H1 (cell line): ENCODE measurements around the gene GNAS. TPM values are rescaled to one million over a fixed set of nuclear protein-coding genes. Genes with fewer than 3 reads are reported as not detected.
A peak's percentile ranks its signal among the peaks of the same experiment; 100 is the strongest.

Experiments used
- CTCF ChIA-PET: fragments of 300-600 bp; sonication (Branson Sonifier 250); formaldehyde crosslinking; loops from one replicate; lab custom pipeline; 2021; ENCODE audit not compliant: partially characterized antibody; lab: Charles Lee
- POLR2A ChIA-PET: fragments of 300-600 bp; sonication (Branson Sonifier 250); formaldehyde crosslinking; loops from one replicate; lab custom pipeline; 2021; ENCODE audit warnings: inconsistent platforms; ENCODE audit not compliant: partially characterized antibody; lab: Charles Lee
- DNase-seq, 2 experiments: peaks; one replicate each; pipeline versions ENCODE4 v3.0.0 to v3.0.0-alpha.2; 2010 to 2022; ENCODE audit warnings: low spot score in 2 of 2, low read depth in 1 of 2, mixed read lengths in 1 of 2
- FAIRE-seq: peaks from 2 replicates; lab custom pipeline; 2011; peaks lifted over from hg19 to GRCh38; lab: Jason Lieb, UNC
- H2AFZ ChIP-seq: 2 replicates; pipeline ENCODE4 v1.8.1; 2012; ENCODE audit warnings: low read length, inconsistent platforms
- H2AK5ac ChIP-seq: 2 replicates; pipeline ENCODE4 v1.6.1; 2013; ENCODE audit warnings: low read depth, low read length
- H2BK120ac ChIP-seq: replicated peaks from 2 replicates; pipeline ENCODE3; 2013; ENCODE audit warnings: low read depth, low read length, inconsistent platforms
- H2BK12ac ChIP-seq: 2 replicates; pipeline ENCODE4 v1.6.1; 2013; ENCODE audit warnings: low read depth, low read length
- H2BK15ac ChIP-seq: 2 replicates; pipeline ENCODE4 v1.6.1; 2013; ENCODE audit warnings: low read length
- H2BK20ac ChIP-seq: 2 replicates; pipeline ENCODE4 v1.6.1; 2013; ENCODE audit warnings: low read length
- H2BK5ac ChIP-seq: 2 replicates; pipeline ENCODE4 v1.6.1; 2013; ENCODE audit warnings: low read depth, low read length
- H3K14ac ChIP-seq: 2 replicates; pipeline ENCODE4 v1.6.1; 2013; ENCODE audit warnings: inconsistent platforms; ENCODE audit not compliant: insufficient read length
- H3K18ac ChIP-seq: 2 replicates; pipeline ENCODE4 v1.6.1; 2013; ENCODE audit warnings: low read length; ENCODE audit errors: extremely low read depth
- H3K23ac ChIP-seq: 2 replicates; pipeline ENCODE4 v1.6.1; 2013; ENCODE audit warnings: inconsistent platforms; ENCODE audit not compliant: insufficient read length
- H3K23me2 ChIP-seq: 2 replicates; pipeline ENCODE4 v1.6.1; 2013; ENCODE audit warnings: low read depth, low read length
- H3K27ac ChIP-seq: 2 replicates; pipeline ENCODE4 v1.6.1; 2011; ENCODE audit warnings: low read depth, low read length, inconsistent platforms
- H3K27me3 ChIP-seq, 4 experiments: replicated peaks in 1 of 4; 1 replicate in 1 of 4; 2 replicates in 3 of 4; pipeline versions ENCODE4 v1.6.1 to v1.8.1; 2011 to 2013; ENCODE audit warnings: low read length in 3 of 4, mild to moderate bottlenecking in 3 of 4, inconsistent platforms in 2 of 4, mixed read lengths in 2 of 4, moderate library complexity in 1 of 4; ENCODE audit not compliant: control insufficient read depth in 3 of 4, insufficient read depth in 3 of 4; ENCODE audit errors: extremely low read depth in 1 of 4
- H3K36me3 ChIP-seq, 4 experiments: 2 replicates each; pipeline versions ENCODE4 v1.6.1 to v1.8.1; 2011 to 2013; ENCODE audit warnings: mild to moderate bottlenecking in 4 of 4, low read length in 3 of 4, moderate library complexity in 2 of 4, control low read depth in 1 of 4, inconsistent platforms in 1 of 4; ENCODE audit not compliant: insufficient read depth in 4 of 4, control insufficient read depth in 2 of 4
- H3K4ac ChIP-seq: replicated peaks from 2 replicates; pipeline ENCODE3; 2013; ENCODE audit warnings: low read length, low read depth, mixed read lengths, inconsistent platforms; ENCODE audit not compliant: insufficient read length
- H3K4me1 ChIP-seq, 4 experiments: replicated peaks in 1 of 4; 1 replicate in 1 of 4; 2 replicates in 3 of 4; pipeline versions ENCODE4 v1.6.1 to v1.8.1; 2011 to 2013; ENCODE audit warnings: low read length in 3 of 4, inconsistent platforms in 2 of 4, mixed read lengths in 1 of 4; ENCODE audit not compliant: insufficient read depth in 4 of 4, control insufficient read depth in 3 of 4
- H3K4me2 ChIP-seq, 2 experiments: 2 replicates each; pipeline versions ENCODE4 v1.6.1 to v1.8.1; 2011 to 2013; ENCODE audit warnings: low read depth in 2 of 2, low read length in 2 of 2, control low read depth in 1 of 2, inconsistent platforms in 1 of 2, mild to moderate bottlenecking in 1 of 2; ENCODE audit not compliant: insufficient read depth in 1 of 2
- H3K4me3 ChIP-seq, 4 experiments: fragments of 200-600, 300-600 bp in 1 of 4; sonication (generic), shearing (Covaris generic), sonication (Bioruptor Twin) in 1 of 4; 2 replicates each; pipeline versions ENCODE4 v1.5.1 to v1.8.1; 2011 to 2016; ENCODE audit warnings: low read length in 4 of 4, low read depth in 3 of 4, control low read depth in 2 of 4, inconsistent platforms in 2 of 4, mild to moderate bottlenecking in 2 of 4, mixed read lengths in 1 of 4, moderate library complexity in 1 of 4; ENCODE audit not compliant: insufficient read depth in 2 of 4; ENCODE audit errors: extremely low read depth in 1 of 4
- H3K56ac ChIP-seq: replicated peaks from 2 replicates; pipeline ENCODE3; 2013; ENCODE audit warnings: low read depth, mild to moderate bottlenecking, mixed read lengths, low read length, inconsistent platforms; ENCODE audit not compliant: insufficient read length
- H3K79me1 ChIP-seq: 2 replicates; pipeline ENCODE4 v1.6.1; 2013; ENCODE audit warnings: low read depth, low read length, control low read depth
- H3K79me2 ChIP-seq, 2 experiments: 2 replicates each; pipeline versions ENCODE4 v1.6.1 to v1.8.1; 2012 to 2013; ENCODE audit warnings: low read length in 2 of 2, mild to moderate bottlenecking in 2 of 2, inconsistent platforms in 1 of 2; ENCODE audit not compliant: insufficient read depth in 2 of 2, control insufficient read depth in 1 of 2
- H3K9ac ChIP-seq, 4 experiments: replicated peaks in 1 of 4; 1 replicate in 1 of 4; 2 replicates in 3 of 4; pipeline versions ENCODE4 v1.6.1 to v1.8.1; 2011 to 2013; ENCODE audit warnings: low read depth in 3 of 4, low read length in 3 of 4, control low read depth in 2 of 4, mild to moderate bottlenecking in 2 of 4, moderate library complexity in 2 of 4, inconsistent platforms in 1 of 4; ENCODE audit errors: extremely low read depth in 1 of 4
- H3K9me3 ChIP-seq, 2 experiments: 2 replicates each; pipeline versions ENCODE4 v1.6.1 to v1.8.1; 2012 to 2013; ENCODE audit warnings: mild to moderate bottlenecking in 2 of 2, moderate library complexity in 2 of 2, control low read depth in 1 of 2, inconsistent platforms in 1 of 2, low read depth in 1 of 2, low read length in 1 of 2, mixed read lengths in 1 of 2; ENCODE audit not compliant: insufficient read depth in 2 of 2
- H4K20me1 ChIP-seq, 2 experiments: replicated peaks in 1 of 2; 2 replicates each; pipeline versions ENCODE3 to v1.8.1; 2011 to 2013; ENCODE audit warnings: inconsistent platforms in 2 of 2, low read length in 2 of 2, mild to moderate bottlenecking in 1 of 2; ENCODE audit not compliant: insufficient read depth in 2 of 2, control insufficient read depth in 1 of 2
- H4K5ac ChIP-seq: 2 replicates; pipeline ENCODE4 v1.6.1; 2013; ENCODE audit warnings: low read length, low read depth, mixed read lengths, inconsistent platforms; ENCODE audit not compliant: insufficient read length
- H4K8ac ChIP-seq: 2 replicates; pipeline ENCODE4 v1.8.0; 2013; ENCODE audit warnings: mild to moderate bottlenecking, moderate library complexity, low read length, inconsistent platforms; ENCODE audit not compliant: insufficient read depth; ENCODE audit errors: extremely low read depth
- H4K91ac ChIP-seq: replicated peaks from 2 replicates; pipeline ENCODE3; 2013; ENCODE audit warnings: low read length, mixed read lengths, inconsistent platforms; ENCODE audit not compliant: insufficient read length
- BCL11A ChIP-seq, 2 experiments: IDR thresholded peaks; one replicate each; pipeline ENCODE4 v1.6.1; 2011; ENCODE audit warnings: low read depth in 2 of 2, low read length in 2 of 2, mild to moderate bottlenecking in 2 of 2
- HDAC2 ChIP-seq, 2 experiments: fragments of 300-600 bp in 1 of 2; sonication (generic) in 1 of 2; IDR thresholded peaks; 2 replicates each; pipeline ENCODE4 v1.6.1; 2011 to 2012; ENCODE audit warnings: low read depth in 2 of 2, low read length in 2 of 2, mild to moderate bottlenecking in 2 of 2, moderate library complexity in 2 of 2, borderline replicate concordance in 1 of 2, inconsistent platforms in 1 of 2
- KDM1A ChIP-seq: fragments of 200-600, 300-600 bp; sonication (generic); IDR thresholded peaks from 2 replicates; pipeline ENCODE4 v1.7.1; 2016; ENCODE audit warnings: mild to moderate bottlenecking, low read length, borderline replicate concordance
- NANOG ChIP-seq: IDR thresholded peaks from 2 replicates; pipeline ENCODE4 v1.6.1; 2011; ENCODE audit warnings: low read length, low read depth, mild to moderate bottlenecking, inconsistent platforms; ENCODE audit not compliant: insufficient read depth, poor library complexity, severe bottlenecking
- POLR2A ChIP-seq, 2 experiments: IDR thresholded peaks; 1 replicate in 1 of 2; 2 replicates in 1 of 2; pipeline ENCODE4 v1.6.1; 2011; ENCODE audit warnings: low read depth in 2 of 2, low read length in 2 of 2, mild to moderate bottlenecking in 2 of 2; ENCODE audit errors: control extremely low read depth in 1 of 2
- SIX5 ChIP-seq: IDR thresholded peaks from 2 replicates; pipeline ENCODE4 v1.6.1; 2011; ENCODE audit warnings: mild to moderate bottlenecking, low read depth, low read length
- SUZ12 ChIP-seq: fragments of 200-600 bp; sonication (generic); IDR thresholded peaks from 2 replicates; pipeline ENCODE4 v1.6.1; 2012; ENCODE audit warnings: mild to moderate bottlenecking, inconsistent platforms, low read length, moderate library complexity, mixed read lengths
- TAF7 ChIP-seq: optimal IDR thresholded peaks from 2 replicates; pipeline ENCODE3; 2011; ENCODE audit warnings: low read depth, mild to moderate bottlenecking, inconsistent platforms, low read length, moderate library complexity, borderline replicate concordance
- YY1 ChIP-seq: IDR thresholded peaks from 2 replicates; pipeline ENCODE4 v1.6.1; 2011; ENCODE audit warnings: low read depth, mild to moderate bottlenecking, low read length
- WGBS, 2 experiments: shearing (Covaris generic) in 1 of 2; methylation state at CpG; one replicate each; pipeline versions ENCODE4 v1.1.6 to v1.1.7; 2013 to 2015; ENCODE audit warnings: low lambda C conversion rate in 2 of 2, mixed read lengths in 2 of 2, inconsistent platforms in 1 of 2, low coverage in 1 of 2, missing lambda C conversion rate in 1 of 2; ENCODE audit not compliant: insufficient replicate concordance in 2 of 2, insufficient coverage in 1 of 2, insufficient read length in 1 of 2; ENCODE audit errors: extremely low coverage in 1 of 2, missing lambda C conversion rate in 1 of 2; 5-methylcytosine and 5-hydroxymethylcytosine counted together
- polyA plus RNA-seq, 7 experiments: library from polyadenylated mRNA; depleted of rRNA in 3 of 7; stranded (reverse) in 5 of 7; unstranded in 2 of 7; fragments of >200 nt in 5 of 7; fragments of 200-250 nt in 2 of 7; gene quantifications; 1 replicate in 5 of 7; 2 replicates in 1 of 7; 4 replicates in 1 of 7; pipeline versions ENCODE4 v1.2.1 to v1.2.3, GENCODE V29; 2011 to 2013; ENCODE audit warnings: missing spikeins in 2 of 7, mixed read lengths in 2 of 7
- total RNA-seq: library from RNA; stranded (reverse); fragmentation: NEBNext Ultra II Directional; extraction: Animal tissue kit (Norgen Biotek cat#: 25700); gene quantifications from 2 replicates; pipeline ENCODE4 v1.2.1, GENCODE V29; 2021

GNAS gene
- total and polyA plus RNA-seq, 2 of the 8 experiments (the other 6 are each of a cell fraction or from before 2014, with no cell fraction given): 989 to 1,613 TPM

- Histone ChIP-seq H2AK5ac (no peak overlapping the region), H3K23ac (no peak overlapping the region), H3K27ac (no peak overlapping the region), H3K14ac (no peak overlapping the region), H3K36me3 (peaks cover 2 to 38% (median 17%) of the 10 kb centered on the region in 4 experiments; a peak in 6 of 8 replicates), H3K23me2 (peaks cover 16% of the 10 kb centered on the region), H3K27me3 (peaks cover 0 to 18% (median 11%) of the 10 kb centered on the region in 4 experiments; a peak in 5 of 7 replicates), H3K4ac (no peak overlapping the region), H3K56ac (no peak overlapping the region), H2BK120ac (no peak overlapping the region), H4K91ac (no peak overlapping the region), H2BK15ac (no peak overlapping the region), H3K18ac (no peak overlapping the region; the same call in 1 of the 2 replicates), H3K79me2 (peaks cover 20 to 96% of the 10 kb centered on the region in 2 experiments), H4K8ac (no peak overlapping the region), H3K9ac (no peak overlapping the region), H2BK12ac (0 out of 2 replicates have a peak overlapping the region, but pooled peaks have one; percentile 22), H3K4me3 (peak overlapping the region; percentile 49 to 62 (median 60)), H2BK20ac (no peak overlapping the region), H3K9me3 (no peaks in the 10 kb centered on the region), H2AFZ (no peak overlapping the region), H3K79me1 (peaks cover 4% of the 10 kb centered on the region; the same call in 1 of the 2 replicates), H3K4me2 (peak overlapping the region; percentile 69 to 98), H4K20me1 (peaks cover 4 to 7% of the 10 kb centered on the region in 2 experiments), H3K4me1 (peaks cover 9 to 21% (median 15%) of the 10 kb centered on the region in 4 experiments), H2BK5ac (no peak overlapping the region), H4K5ac (no peak overlapping the region)
- POLR2A ChIA-PET: interaction anchor here (0.7 to 12.2 kb wide), 16 partner anchors 9 to 371 kb away, joined by 3 to 163 read pairs (median 4); partner anchors contain the start of genes GNAS, GNAS-AS1, NPEPL1 and STX16
- CTCF ChIA-PET: interaction anchor here (0.6 to 8.7 kb wide), 15 partner anchors 9 to 358 kb away, joined by 3 to 57 read pairs (median 4); partner anchors contain the start of genes GNAS, GNAS-AS1 and STX16
- DNase-seq (peak in 1 of 2 experiments; percentile 71), FAIRE-seq (no peak)
- WGBS, 2 experiments: 51% methylated on average over 26 of the region's 27 CpGs; no CpG with 5 or more reads in 1 of the 2 experiments
- TF ChIP-seq YY1 (no peak), HDAC2 (IDR thresholded peaks at IDR 0.05; ENCODE audit: borderline replicate concordance in 1 of 2, low read depth in 2 of 2, low read length in 2 of 2) (no peak), SUZ12 (no peak), POLR2A (IDR thresholded peaks at IDR 0.05; ENCODE audit: control extremely low read depth in 1 of 2, low read depth in 2 of 2, low read length in 2 of 2) (peak in 1 of 2 experiments; percentile 27; a peak in 1 of 3 replicates), KDM1A (no peak), TAF7 (peak; percentile 86), SIX5 (no peak), BCL11A (IDR thresholded peaks at IDR 0.05; ENCODE audit: low read depth in 2 of 2, low read length in 2 of 2) (no peak), NANOG (no peak)
Observed at GRCh38 chr20:58839474-58839874, 13.0 kb upstream of the GNAS start.
